Hypothalamus (tissue), 51 donors: Measurements from ENCODE around the gene GAB1.

Source experiments
- DNase-seq, 51 donors: peaks; one replicate each; lab custom pipeline; 2025; lab: John Stamatoyannopoulos, UW

Gene GAB1

DNA sequence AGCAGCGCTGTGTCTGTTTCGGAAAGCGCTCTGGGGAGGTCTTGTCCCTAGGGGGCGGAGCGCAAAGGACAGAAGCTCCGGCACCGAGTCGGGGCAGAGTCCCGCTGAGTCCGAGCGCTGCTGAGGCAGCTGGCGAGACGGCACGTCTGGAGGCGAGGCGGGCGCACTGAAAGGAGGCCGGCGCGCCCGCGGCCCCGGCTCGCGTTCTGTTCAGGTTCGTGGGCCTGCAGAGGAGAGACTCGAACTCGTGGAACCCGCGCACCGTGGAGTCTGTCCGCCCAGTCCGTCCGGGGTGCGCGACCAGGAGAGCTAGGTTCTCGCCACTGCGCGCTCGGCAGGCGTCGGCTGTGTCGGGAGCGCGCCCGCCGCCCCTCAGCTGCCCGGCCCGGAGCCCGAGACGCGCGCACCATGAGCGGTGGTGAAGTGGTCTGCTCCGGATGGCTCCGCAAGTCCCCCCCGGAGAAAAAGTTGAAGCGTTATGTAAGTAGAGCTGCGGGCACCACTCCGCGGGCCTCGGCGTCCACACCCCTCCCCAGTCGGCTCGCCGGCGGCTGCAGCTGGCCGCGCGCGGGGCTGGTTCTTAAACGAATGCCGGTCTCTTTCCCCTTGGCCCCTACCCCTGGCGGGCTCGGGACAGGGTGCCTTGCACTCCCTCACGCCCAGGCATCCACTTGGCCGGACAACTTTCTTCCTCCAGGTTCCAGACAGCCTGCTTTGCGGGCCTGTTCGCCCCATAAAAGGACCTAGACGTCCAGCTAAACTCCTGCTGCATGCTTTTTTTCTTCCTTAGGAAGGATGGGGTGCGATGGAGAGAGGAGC is at the start of gene GAB1:
GAB1 (plus strand) TSS at position 96 of the 819 bp plus-strand sequence; CDS start at position 409, 313 bp downstream.
- peak in 43 of 51 donors; percentile 34 to 90 (median 76) for DNase-seq

DNA sequence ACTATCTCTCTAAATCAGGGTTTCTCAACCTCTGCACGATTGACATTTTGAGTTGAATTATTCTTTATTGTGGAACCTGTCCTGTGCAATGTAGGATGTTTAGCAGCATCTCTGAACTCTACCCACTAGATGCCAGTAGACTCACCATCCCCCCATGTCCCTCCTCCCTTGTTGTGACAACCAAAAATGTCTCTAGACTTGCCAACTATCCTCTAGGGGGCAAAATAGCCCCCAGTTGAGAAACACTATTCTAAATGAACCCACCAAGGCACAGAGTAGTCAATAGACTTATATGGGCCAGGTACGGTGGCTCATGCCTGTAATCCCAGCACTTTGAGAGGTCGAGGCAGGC is 49.1 kb upstream of the GAB1 start:
- DNase-seq: no peak

DNA sequence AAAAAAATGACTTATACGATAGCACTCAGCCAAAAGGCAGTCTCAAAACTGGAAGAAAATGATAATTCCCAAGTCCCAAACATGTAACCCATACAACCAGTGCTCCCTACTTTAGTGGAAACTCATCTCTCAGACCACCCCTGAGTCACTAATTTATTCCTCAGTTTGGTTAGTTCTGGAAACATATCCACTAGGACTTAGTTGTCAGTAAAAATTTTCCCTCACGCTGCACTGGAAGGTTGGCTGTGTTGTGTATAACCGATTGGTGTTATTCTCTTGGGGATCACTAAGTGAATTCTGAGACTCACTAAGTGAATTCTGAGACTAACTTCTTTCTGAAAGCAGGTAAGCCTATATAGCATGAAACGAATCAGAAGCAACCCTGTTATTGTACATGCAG is 48.5 kb upstream of the GAB1 start:
- DNase-seq: no peak

- DNase-seq: no peak
These were observed 47.3 kb upstream of the GAB1 start for GRCh38 chr4:143289370-143289769.

GRCh38 chr4:143291314-143291713 is 45.4 kb upstream of the GAB1 start:
- no peak for DNase-seq

- no peak for DNase-seq
These were observed 43.8 kb upstream of the GAB1 start for GRCh38 chr4:143292858-143293257.

GRCh38 chr4:143294310-143294709 is 42.4 kb upstream of the GAB1 start:
- peak in 17 of 51 donors; percentile 0 to 21 (median 4) for DNase-seq

DNA sequence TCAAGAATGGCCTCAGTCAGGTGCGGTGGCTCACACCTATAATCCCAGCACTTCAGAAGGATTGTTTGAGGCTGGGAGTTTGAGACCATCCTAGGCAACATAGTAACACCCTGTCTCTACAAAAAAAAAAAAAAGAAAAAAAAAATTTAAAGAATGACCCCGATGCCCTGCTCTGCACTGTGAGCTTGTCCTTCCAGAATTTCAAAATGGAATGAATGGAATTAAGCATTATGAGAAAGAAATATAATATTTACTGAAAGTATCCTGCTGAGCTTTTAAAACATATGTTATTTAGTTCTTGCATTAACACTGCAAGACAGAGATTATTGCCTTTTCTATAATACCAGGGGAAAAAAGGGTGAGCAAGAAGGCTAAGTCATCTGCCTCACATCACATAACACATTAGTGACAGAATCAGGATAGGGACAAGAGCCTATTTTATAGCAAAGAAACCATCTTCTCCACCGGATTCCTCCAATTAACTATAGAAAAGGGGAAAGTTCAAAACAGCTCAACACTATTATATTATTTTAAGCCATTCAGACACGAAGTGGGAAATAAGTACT is 41.9 kb upstream of the GAB1 start:
- no peak for DNase-seq

- no peak for DNase-seq
These were observed 40.1 kb upstream of the GAB1 start for GRCh38 chr4:143296397-143297067.

GRCh38 chr4:143300860-143301259 is 35.8 kb upstream of the GAB1 start:
- DNase-seq: no peak

- no peak for DNase-seq
These were observed 34.1 kb upstream of the GAB1 start for GRCh38 chr4:143302536-143302935.

- no peak for DNase-seq
These were observed 29.9 kb upstream of the GAB1 start for GRCh38 chr4:143306788-143307187.

- DNase-seq: no peak
These were observed 29.1 kb upstream of the GAB1 start for GRCh38 chr4:143307531-143307930.

DNA sequence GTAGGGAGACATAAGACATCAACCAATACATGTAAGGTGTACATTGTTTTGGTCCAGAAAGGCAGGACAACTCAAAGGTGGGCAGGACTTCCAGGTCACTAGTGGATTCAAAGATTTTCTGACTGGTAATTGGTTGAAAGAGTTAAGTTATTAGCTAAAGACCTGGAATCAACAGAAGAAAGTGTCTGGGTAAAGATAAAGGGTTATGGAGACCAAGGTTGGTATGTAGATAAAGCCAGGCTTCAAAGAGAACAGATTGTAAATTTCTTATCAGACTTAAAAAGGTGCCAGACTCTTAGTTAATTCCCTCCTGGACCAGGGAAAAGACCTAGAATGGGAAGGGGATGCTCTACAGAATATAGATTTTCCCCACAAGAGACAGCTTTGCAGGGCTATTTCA is 28.3 kb upstream of the GAB1 start:
- no peak for DNase-seq

DNA sequence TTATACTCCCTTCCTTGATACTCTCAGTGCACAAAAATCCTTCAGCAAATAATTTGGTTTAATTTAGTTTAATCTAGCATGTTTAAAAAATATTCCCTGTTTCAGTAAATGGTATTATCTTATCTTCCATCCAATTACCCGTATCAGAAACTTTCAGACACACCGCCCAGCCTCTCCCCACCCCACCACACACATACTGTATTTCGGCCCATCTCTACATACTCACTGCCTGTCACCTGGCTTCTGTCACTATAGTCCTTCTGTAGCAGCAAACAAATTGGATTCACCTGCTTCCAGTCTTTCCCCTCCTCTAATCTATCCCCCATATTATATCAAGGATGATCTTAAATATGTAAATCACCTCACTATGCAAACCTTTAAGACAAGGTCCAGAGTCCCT is 24.8 kb upstream of the GAB1 start:
- no peak for DNase-seq

GRCh38 chr4:143313521-143313920 is 23.2 kb upstream of the GAB1 start:
- DNase-seq: no peak

- DNase-seq: no peak
These were observed 22.7 kb upstream of the GAB1 start for GRCh38 chr4:143313996-143314395.

- DNase-seq: no peak
These were observed 16.6 kb upstream of the GAB1 start for GRCh38 chr4:143320113-143320512.

- no peak for DNase-seq
These were observed 9.9 kb upstream of the GAB1 start for GRCh38 chr4:143326735-143327134.

GRCh38 chr4:143329985-143330384 is 6.7 kb upstream of the GAB1 start:
- no peak for DNase-seq

DNA sequence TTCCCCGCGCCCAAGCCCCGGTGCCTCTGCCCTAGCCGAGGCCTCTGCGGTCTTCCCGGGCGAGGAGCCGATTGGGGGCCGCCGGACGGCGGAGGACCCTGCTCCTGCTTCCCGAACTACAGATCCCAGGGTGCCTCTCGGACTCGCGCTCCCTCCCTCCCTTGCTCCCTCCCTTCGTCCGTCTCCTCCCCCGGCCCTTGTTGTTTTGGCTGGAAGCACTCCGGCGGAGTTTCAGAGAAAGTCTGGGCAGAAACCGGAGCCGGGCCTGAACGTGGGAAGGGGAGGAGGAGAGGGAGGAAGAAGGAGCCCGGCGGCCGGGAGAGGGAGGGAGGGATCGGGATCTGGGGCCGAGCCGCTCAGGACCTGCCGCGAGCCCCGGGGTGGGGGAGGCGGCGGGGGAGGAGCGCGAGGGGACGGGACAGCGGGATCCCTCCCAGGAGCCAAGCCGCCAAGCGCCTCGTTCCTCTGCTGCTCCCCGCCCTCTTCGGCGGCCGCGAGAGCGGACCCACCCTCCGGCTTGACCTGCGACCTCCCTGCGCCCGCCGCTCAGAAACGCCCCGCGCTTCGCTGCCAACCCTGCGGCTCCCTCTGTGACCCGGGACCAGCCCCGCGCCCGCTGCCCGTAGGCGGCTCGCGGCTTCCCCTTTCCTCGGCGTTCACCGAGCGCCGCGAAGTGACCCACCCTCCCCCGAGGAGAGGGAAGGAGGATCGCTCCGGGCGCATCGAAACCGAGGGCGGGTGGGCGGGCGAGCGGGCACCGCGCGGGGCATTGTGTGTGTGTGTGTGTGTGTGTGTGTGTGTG is 496 bp upstream of the GAB1 start:
- DNase-seq: peak; percentile 35 to 97 (median 92)
